WTC11 (cell line): ENCODE measurements around the gene ZNF780A.

Experiments
- FOXP1 ChIP-seq: sonication (generic); formaldehyde crosslinking; IDR thresholded peaks from 2 replicates; pipeline ENCODE4 v1.8.0; 2022; ENCODE audit warnings: missing genetic modification reagents, mild to moderate bottlenecking, moderate library complexity, borderline replicate concordance
- STAT6 ChIP-seq: sonication (generic); formaldehyde crosslinking; conservative IDR thresholded peaks from 2 replicates; pipeline ENCODE4 v1.8.1; 2023; ENCODE audit warnings: mild to moderate bottlenecking, low read depth, missing genetic modification reagents, moderate library complexity
- TP53 ChIP-seq: sonication (generic); formaldehyde crosslinking; IDR thresholded peaks from 2 replicates; pipeline ENCODE4 v1.8.1; 2023; ENCODE audit warnings: mild to moderate bottlenecking, missing genetic modification reagents

DNA sequence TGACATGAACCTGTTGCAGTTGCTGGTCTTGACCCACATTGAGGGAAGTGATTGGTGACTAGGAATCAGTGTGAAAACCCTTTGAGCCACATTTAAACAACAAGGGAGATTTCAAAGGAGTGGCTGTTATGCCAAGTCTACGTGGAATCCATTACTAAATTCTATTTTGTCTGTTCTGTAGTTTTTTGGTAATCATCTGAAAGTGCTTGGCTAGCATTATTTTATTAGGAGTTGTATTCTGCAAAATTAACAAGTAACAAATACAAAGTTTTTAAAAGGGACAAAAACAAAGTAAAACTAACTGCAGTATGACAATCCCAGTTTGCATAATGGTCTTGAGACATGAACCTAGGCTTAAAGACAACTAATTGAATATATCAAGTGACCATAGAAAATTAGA, 14.0 kb upstream of the ZNF780A start:
- no peak for TF ChIP-seq FOXP1 (CRISPR knock-in tag)
- no peak for TF ChIP-seq STAT6 (CRISPR knock-in tag)
- TF ChIP-seq TP53 (CRISPR knock-in tag): no peak
